GM19324 (cell line): ENCODE results near the gene GRPEL1.
"Not testable (repeated sequence)": the region's sequence is repeated elsewhere in the genome, so short reads cannot be mapped to it uniquely, and the experiment has no call there.

Experiments
- ATAC-seq: cut with Tn5 transposase; IDR thresholded peaks from one replicate; pipeline ENCODE4 v1.9.1; 2021; ENCODE audit warnings: mild to moderate bottlenecking, moderate library complexity; ENCODE audit not compliant: unreplicated experiment, low FRiP score

GRPEL1 gene

DNA sequence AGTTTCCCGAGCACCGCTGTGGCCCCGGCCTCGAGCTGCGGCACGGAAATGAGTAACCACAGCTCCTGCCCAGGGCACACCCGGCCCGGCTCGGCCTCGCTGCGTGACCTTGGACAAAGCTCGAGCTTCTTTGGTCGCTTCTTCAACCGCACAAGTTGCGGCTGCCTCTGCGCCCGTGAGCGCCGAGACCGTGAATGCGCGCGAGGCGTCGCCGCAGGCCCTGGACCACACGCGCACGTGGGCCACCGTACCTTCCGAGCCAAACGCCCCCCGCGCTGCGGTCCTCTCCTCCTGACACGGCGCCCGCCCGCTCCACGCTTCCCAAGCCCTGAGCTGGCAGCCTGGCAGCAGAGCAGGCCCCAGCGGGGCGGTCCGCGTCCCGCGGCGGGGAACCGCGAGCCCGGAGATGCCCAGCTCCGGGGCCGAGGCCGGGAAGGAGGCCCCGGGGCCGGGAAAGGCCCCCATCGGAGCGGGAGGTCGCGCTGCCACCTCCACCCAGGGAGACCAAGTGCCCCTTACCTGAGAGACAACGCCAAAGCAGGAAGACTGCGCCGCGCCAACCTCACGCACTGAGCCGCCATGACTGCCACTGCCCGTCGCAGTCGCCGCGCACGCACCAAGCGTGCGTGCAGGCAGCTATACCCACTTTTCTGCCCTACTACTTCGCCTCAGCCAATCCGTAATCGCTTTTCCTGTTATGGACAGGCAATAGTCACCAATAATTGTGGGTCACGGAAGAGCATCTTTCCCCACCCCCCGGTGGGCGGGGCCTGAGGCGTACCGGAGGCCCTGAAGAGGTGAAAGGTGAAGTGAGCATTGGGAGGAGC lies at the start of gene GRPEL1:
Gene GRPEL1 (minus strand): TSS at position 613 of the 827 bp plus-strand sequence. CDS start 32 bp downstream, at position 581.
- ATAC-seq: peak; percentile 96

DNA sequence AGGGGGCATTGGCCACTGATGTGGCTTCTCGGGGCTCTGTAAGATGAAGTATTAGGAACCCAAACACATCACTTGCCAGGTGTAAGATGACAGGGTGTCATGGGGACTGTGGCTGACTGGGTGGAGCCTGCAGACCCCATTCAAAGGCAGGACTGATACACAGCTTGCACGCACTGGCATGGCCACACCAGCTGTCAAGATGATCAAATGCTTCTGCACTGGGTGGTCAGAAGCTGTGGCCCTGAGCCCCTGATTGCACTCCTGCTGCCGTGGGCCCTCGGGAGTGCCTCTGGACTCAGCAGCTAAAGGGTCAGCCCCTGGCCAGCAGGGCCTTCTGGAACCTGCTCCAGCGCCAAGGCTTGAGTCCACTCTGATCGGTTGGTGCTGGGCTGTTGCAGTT lies 48.8 kb upstream of the GRPEL1 start:
- ATAC-seq: no peak

DNA sequence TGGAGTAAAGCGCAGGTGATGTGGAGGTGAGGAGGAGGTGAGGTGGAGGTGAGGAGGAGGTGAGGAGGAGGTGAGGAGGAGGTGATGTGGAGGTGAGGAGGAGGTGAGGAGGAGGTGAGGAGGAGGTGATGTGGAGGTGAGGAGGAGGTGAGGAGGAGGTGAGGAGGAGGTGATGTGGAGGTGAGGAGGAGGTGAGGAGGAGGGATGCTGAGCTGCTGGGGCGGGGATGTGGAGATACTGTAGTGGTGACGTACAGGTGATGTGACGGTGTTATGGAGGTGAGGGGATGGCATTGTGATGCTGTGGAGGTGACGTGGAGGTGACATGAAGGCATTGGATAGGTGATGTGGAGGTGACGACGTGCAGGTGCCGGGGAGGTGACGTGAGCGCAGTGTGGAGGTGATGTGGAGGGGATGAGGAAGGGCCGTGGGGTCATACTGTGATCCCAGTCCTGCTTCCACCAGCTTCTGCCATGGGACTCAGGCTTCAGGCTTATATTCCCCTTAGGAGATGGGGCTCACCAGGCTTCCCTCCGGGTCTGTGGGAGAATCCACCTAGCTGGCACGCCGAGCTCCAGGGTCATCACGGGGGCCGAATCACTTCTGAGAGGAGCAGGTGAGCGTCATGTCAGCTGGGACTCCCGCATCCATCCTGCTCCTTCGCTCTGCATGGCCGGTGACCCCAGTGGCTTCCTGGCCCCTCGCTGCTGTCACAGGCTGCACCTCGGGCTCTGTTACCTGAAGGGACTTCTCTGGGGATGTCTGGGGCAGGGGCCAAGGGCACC lies 47.9 kb upstream of the GRPEL1 start:
- no peak for ATAC-seq

- ATAC-seq: no peak
These were observed 44.8 kb upstream of the GRPEL1 start for GRCh38 chr4:7112656-7113055.

DNA sequence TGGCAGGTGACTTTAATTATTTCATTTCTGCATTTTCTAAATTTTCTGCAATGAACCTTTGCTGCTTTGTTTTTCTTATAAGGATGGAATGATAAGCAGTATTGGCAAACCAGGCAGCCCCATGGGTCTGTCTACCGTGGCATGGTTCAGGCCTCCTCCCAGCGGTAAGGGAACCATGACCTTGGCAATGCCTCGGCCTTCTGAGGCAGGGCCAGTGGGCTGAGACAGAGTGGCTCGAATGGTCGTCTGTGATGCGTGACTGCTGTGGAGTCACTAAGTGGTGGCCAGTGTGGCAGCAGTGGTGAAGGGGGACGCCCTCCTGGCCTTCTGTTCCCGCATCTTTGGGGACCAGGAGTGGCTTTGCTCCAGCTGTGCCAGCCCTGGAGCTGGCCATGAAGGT lies 43.6 kb upstream of the GRPEL1 start:
- ATAC-seq: no peak

- ATAC-seq: no peak
These were observed 42.7 kb upstream of the GRPEL1 start for GRCh38 chr4:7110546-7110945.

DNA sequence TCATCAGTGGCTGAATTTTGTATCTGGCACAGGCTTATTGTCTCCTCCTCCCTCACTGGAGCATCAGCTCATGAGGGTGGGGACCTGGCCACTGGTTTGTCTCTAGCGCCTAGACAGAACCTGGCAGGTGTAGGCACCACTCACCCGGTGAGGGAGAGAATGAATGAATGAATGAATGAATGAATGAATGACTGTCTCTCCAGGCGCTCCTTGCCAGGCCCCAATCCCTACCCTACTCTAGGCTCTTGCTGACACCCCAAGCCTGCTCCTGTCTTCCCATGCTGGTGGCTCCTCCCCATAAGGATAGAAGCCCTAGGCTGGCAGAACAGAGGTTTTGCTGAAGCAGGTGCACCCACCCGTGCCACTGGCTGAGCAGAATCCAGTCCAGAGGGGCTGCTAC lies 41.3 kb upstream of the GRPEL1 start:
- ATAC-seq: no peak

DNA sequence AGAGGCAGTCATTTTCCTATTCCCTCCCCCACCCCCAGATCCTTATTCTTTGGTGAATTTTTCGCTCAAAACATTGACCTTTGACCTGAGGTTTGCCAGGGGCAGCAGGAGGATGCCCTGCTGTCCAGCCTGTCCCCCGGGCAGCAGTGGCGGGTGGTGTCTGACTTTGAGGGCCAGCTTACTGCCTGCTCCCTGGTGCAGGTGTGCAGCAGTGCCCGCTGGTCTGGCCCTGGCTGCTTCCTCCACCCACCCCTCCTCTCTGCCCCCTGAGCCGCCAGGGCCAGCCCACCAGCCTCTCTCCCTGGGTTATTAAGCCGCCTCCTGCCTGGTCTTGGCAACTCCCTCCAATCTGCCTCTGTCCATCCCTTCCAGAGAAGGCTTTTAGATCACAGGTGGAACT lies 40.8 kb upstream of the GRPEL1 start:
- no peak for ATAC-seq

DNA sequence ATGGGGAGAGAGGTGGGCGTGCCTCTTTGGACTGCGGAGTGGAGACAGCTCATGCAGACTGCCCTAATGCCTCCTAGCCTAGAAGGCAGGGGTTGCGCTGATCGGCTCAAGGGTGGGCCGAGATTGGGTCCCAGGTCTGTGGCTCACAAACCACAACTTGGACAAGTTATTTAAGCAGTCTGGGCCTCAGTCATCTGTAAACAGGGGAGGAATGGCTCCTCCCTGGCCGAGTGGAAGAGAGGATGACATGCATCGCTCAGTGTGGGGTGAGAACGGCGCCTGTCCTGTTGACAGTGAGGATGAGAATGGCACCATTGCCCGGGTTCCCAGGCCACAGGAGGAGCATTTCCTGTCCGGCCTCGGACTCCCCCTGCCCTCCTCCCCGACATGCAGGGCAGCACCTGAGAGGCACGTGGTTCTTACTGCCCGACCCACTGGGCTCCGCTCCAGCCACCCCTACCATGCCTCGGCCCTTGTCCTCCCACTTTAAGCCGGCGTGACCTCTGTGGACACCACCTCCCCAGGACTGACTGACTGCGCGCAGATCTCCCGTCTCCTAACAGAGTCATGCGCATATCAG lies 40.3 kb upstream of the GRPEL1 start:
- no peak for ATAC-seq

DNA sequence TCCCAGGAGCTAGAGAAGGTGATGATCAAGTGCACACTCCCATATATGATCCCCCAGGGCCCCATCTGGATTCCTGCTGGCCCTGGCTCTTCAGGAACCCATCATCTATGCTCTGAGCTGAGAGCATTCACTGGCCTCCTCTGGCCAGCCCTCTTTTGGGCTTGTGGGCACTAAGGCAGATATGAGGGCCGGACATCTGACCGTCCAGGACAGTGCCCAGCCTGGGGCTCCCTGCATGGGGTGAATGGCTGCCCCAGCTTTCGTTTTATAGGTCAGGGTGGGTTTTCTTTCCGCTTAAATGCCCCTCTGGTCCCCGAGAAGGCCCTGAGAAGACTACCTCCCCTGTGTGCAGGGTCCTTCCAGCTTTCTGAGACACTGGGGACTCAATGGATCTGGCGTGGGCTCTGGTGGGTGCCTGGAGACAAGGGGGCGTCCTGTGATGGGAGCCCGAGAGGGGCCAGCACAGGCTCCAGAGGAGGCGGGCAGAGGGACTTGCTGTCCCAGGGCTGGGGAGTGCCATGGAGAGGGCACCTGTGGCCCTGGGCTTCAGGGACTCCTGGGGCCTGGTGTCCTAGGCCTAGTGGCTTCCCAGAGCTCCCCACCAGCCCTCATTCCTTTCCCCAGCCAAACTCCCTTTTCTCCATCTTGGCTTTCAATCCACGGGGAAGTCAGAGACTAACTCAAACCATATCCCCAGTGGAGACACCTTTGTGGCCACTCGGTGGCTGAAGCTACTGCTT lies 39.5 kb upstream of the GRPEL1 start:
- ATAC-seq: no peak

DNA sequence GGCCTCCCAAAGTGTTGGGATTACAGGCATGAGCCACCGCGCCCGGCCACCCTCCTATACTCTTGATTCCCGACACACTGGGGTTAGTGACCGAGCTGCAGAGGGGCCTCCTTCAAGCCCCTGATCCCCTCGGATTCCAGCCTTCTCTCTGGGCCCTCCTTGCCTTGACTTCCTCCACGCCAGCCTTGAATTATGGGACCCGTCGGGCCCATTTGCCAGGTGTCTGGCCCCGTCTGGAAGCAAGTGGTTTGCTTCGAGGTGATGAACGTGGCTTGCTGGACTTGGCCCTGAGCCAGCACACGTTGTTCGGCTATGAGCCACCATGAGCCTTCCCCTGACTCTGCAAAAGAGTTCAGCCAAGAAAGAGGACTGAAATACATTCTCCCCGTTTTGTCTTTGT lies 37.4 kb upstream of the GRPEL1 start:
- ATAC-seq: no peak

GRCh38 chr4:7104366-7105031 lies 36.6 kb upstream of the GRPEL1 start:
- no peak for ATAC-seq

DNA sequence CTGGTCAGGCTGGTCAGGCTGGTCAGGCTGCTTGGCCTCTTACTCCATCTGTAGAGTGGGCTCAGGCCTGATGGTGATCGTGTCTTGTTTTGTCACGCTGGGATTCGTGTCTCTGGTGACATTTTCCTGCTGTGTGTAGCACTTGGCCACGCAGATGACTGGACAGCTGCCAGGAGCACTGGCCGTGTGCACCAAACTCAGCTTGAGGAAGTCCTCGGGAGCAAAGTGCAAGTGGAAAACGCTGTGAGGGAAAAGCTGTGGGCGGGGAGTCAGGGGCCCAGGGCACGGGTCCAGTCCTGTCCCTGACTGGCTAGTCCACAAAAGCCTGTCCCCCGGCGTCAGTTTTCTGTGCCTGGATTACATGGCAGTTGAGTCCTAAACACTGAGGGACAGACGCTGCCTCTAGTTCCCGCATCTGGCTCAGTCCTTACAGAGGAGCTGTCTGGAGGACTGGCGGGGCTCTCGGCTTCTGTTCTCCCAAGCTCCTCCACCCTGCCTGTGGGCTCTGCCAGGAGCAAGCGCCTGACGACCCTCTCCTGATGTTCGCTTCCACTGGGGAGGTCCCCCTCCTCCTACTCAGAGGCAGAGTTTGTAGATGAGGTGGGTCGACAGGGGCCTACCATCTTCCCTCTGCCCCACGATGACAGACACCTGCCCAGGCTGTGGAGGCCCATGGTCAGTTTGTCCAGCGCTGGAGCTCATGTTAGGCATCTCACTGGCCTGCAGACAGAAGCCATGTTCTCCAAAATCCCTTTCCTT lies 35.9 kb upstream of the GRPEL1 start:
- no peak for ATAC-seq

GRCh38 chr4:7103031-7103606 lies 35.3 kb upstream of the GRPEL1 start:
- peak; percentile 83 for ATAC-seq

DNA sequence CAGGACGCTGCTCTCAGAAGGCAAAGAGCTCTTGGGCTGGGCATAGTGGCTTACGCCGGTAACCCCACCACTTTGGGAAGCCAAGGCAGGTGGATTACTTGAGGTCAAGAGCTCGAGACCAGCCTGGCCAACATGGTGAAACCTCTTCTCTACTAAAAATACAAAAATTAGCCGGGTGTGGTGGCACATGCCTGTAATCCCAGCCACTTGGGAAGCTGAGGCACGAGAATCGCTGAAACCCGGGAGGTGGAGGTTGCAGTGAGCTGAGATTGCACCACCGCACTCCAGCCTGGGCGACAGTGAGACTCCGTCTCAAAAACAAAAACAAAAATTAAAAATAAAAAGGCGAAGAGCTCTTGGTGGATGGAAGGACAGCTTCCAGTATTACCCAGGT lies 34.6 kb upstream of the GRPEL1 start:
- not testable (repeated sequence) for ATAC-seq

DNA sequence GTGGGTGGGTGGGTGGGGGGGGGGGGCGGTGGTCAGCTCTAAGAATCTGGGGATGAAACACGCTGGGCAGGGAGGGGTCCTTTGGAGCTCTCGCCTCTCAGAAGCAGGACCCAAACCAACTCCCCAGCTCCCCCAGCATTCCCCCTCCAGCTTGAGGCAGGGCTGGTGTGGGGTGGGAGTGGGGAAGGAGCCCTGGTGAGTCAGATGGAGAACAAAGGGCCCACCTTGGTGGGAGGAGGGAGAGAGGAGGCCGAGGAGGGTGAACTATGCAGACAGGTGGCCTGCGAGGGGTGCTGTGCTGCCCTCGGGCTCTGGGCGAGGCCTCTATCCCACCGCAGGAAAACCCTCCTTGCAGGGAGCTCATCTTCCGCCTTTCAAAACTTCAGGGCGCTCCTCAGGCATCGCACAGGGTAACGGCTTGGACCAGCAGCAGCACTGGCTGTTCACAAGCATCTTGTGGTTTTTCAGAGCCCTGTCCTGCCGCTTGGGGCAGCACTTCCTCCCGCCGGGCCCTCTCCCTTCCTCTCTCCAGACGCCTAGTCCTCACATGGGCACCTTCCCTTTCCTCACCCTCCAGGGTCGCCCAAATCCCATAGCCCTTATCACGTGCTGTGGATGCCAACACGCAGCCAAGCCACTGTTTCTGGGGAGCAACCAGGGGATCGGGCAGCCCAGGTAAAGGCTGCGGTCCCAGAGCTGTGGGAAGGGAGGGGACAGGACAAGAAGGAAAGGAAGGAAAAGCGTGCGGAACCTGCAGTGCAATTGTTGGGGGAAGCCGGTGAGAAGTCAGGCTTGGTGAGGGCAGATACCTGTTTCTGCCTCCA lies 34.0 kb upstream of the GRPEL1 start:
- ATAC-seq: no peak

DNA sequence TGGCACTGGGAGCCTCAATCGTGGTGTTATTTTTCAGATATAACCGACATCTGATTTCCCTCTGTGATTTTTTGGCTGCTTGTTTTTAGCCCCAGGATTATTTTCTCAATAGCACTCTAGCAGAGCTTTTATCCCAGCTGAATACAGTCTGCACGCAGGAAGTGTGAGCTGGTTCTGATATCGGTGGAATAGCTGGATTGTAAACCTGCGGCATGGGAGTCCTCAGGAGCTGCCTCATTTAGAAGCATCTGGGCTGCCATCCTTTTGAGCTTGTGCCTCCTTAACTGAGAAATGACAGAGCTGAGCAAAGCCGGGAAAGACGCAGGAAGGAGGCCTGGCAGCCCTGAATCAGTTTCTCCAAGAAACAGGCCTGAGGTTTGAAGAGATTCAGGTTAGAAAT lies 28.4 kb upstream of the GRPEL1 start:
- no peak for ATAC-seq

DNA sequence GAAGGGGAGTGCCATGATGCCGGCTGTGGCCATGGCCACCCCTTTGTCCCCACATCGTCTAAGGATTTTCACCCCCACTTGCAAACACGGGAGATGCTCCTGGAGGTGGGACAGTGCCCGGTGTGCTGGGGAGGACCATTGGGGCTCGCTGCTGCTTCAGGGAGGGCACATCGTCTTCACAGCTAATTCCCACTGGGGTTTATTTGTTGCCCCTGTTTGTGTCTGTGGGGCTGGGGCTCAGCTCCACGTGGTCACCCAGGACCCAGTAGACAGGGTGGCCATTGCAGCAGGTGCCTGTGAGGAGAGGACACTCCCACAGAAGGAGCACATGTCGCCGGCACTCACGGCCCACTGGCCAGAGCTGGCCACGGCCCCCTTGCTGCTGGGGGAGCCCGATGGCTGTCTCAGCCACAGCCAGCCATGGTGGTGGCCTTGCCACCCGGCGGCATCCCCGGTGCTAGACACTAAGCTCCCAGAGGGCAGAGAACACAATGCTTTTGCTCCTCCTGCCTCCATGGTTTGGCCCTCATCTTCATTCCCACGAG lies 27.8 kb upstream of the GRPEL1 start:
- ATAC-seq: no peak
